ENCODE measurements around the gene CASP2. TPM values are rescaled to one million over a fixed set of nuclear protein-coding genes. Genes with fewer than 3 reads are reported as not detected.
A peak's percentile ranks its signal among the peaks of the same experiment; 100 is the strongest.

The CASP2 gene
- total RNA-seq, 1 donor from 2014 or later, result 26.7 TPM

GRCh38 chr7:143284591-143285469 lies 3.3 kb upstream of the CASP2 start, which contains the start of gene TMEM139:
Gene TMEM139, plus strand, starts transcription at chr7:143284958. Its CDS starts 1,000 bp downstream, at chr7:143285958.
- DNase-seq (peak; percentile 79), ATAC-seq (peak; percentile 66)
- no peaks in the 10 kb centered on the region for H3K9me3 ChIP-seq
- no peaks in the 10 kb centered on the region for H3K36me3 ChIP-seq
- peak within 1 kb of the TSS; percentile 36 for H3K4me3 ChIP-seq
- H3K4me1 ChIP-seq, result peaks cover 19% of the 10 kb centered on the region
- intact Hi-C loops (cut with DNase I), result no loop called here
- TF ChIP-seq CTCF (IDR thresholded peaks at IDR 0.05), result no peak
- no peaks in the 10 kb centered on the region for H3K27me3 ChIP-seq
- peak within 1 kb of the TSS; percentile 47 for H3K27ac ChIP-seq

- intact Hi-C loops (cut with DNase I), result no loop called here
- Histone ChIP-seq H3K36me3 (no peaks in the 10 kb centered on the region), H3K27me3 (no peaks in the 10 kb centered on the region), H3K9me3 (no peaks in the 10 kb centered on the region), H3K4me1 (peaks cover 22% of the 10 kb centered on the region), H3K4me3 (peak overlapping the region; percentile 36), H3K27ac (peak overlapping the region; percentile 47)
- TF ChIP-seq CTCF (IDR thresholded peaks at IDR 0.05), result no peak
- peak; percentile 73 for DNase-seq
- peak; percentile 59 for ATAC-seq
Measured at GRCh38 chr7:143285470-143285778, 2.7 kb upstream of the CASP2 start.

- no peaks in the 10 kb centered on the region for H3K36me3 ChIP-seq
- no peak for TF ChIP-seq CTCF (IDR thresholded peaks at IDR 0.05)
- ATAC-seq, result no peak
- H3K9me3 ChIP-seq, result no peaks in the 10 kb centered on the region
- H3K4me3 ChIP-seq, result peak overlapping the region; percentile 36
- intact Hi-C loops (cut with DNase I), result no loop called here
- peaks cover 27% of the 10 kb centered on the region for H3K4me1 ChIP-seq
- H3K27ac ChIP-seq, result peak overlapping the region; percentile 36
- no peak for DNase-seq
- H3K27me3 ChIP-seq, result no peaks in the 10 kb centered on the region
Measured at GRCh38 chr7:143285806-143286521, 2.2 kb upstream of the CASP2 start.

DNA sequence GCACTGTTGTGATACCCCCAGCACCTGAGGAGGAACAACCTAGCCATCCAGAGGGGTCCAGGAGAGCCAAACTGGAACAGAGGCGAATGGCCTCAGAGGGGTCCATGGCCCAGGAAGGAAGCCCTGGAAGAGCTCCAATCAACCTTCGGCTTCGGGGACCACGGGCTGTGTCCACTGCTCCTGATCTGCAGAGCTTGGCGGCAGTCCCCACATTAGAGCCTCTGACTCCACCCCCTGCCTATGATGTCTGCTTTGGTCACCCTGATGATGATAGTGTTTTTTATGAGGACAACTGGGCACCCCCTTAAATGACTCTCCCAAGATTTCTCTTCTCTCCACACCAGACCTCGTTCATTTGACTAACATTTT lies 1.6 kb upstream of the CASP2 start:
- H3K4me3 ChIP-seq, result no peak overlapping the region
- DNase-seq, result no peak
- H3K27ac ChIP-seq, result no peak overlapping the region
- TF ChIP-seq CTCF (IDR thresholded peaks at IDR 0.05), result no peak
- no peaks in the 10 kb centered on the region for H3K27me3 ChIP-seq
- intact Hi-C loops (cut with DNase I), result no loop called here
- H3K9me3 ChIP-seq, result no peaks in the 10 kb centered on the region
- no peaks in the 10 kb centered on the region for H3K36me3 ChIP-seq
- ATAC-seq, result no peak
- peaks cover 32% of the 10 kb centered on the region for H3K4me1 ChIP-seq

GRCh38 chr7:143287339-143287934 lies 714 bp upstream of the CASP2 start:
- H3K4me1 ChIP-seq, result peaks cover 32% of the 10 kb centered on the region
- H3K9me3 ChIP-seq, result no peaks in the 10 kb centered on the region
- peak overlapping the region; percentile 93 for H3K4me3 ChIP-seq
- intact Hi-C loops (cut with DNase I), result no loop called here
- peak overlapping the region; percentile 58 for H3K27ac ChIP-seq
- DNase-seq (no peak), ATAC-seq (no peak)
- no peaks in the 10 kb centered on the region for H3K27me3 ChIP-seq
- H3K36me3 ChIP-seq, result peaks cover 8% of the 10 kb centered on the region
- no peak for TF ChIP-seq CTCF (IDR thresholded peaks at IDR 0.05)

Measured in upper lobe of right lung (tissue), 1 donor.